ENCODE data around the gene CDH5. TPM values are rescaled to one million over a fixed set of nuclear protein-coding genes. Genes with fewer than 3 reads are reported as not detected.

CDH5 gene
- total RNA-seq, 1 experiment from 2014 or later = not detected

GRCh38 chr16:66390346-66391108 lies 24.0 kb downstream of the CDH5 start:
- no peak for DNase-seq (ENCODE audit: low spot score)

GRCh38 chr16:66391726-66392670 lies 25.5 kb downstream of the CDH5 start:
- no peak for DNase-seq (ENCODE audit: low spot score)

- DNase-seq (ENCODE audit: low spot score) = no peak
Observed at GRCh38 chr16:66395806-66396555, 29.5 kb downstream of the CDH5 start.

GRCh38 chr16:66397736-66398433 lies 31.4 kb downstream of the CDH5 start:
- no peak for DNase-seq (ENCODE audit: low spot score)

GRCh38 chr16:66399031-66399430 lies 32.5 kb downstream of the CDH5 start:
- no peak for DNase-seq (ENCODE audit: low spot score)

- DNase-seq (ENCODE audit: low spot score) = no peak
Observed at GRCh38 chr16:66399930-66400329, 33.4 kb downstream of the CDH5 start.

GRCh38 chr16:66400503-66401380 lies 34.3 kb downstream of the CDH5 start:
- no peak for DNase-seq (ENCODE audit: low spot score)

GRCh38 chr16:66401610-66402009 lies 35.1 kb downstream of the CDH5 start:
- no peak for DNase-seq (ENCODE audit: low spot score)

GRCh38 chr16:66402166-66402565 lies 35.7 kb downstream of the CDH5 start:
- no peak for DNase-seq (ENCODE audit: low spot score)

GRCh38 chr16:66402591-66403230 lies 36.2 kb downstream of the CDH5 start:
- DNase-seq (ENCODE audit: low spot score) = no peak

GRCh38 chr16:66403531-66404145 lies 37.1 kb downstream of the CDH5 start:
- DNase-seq (ENCODE audit: low spot score) = no peak

GRCh38 chr16:66405057-66405783 lies 38.7 kb downstream of the CDH5 start:
- DNase-seq (ENCODE audit: low spot score) = no peak

GRCh38 chr16:66406534-66407221 lies 40.2 kb downstream of the CDH5 start:
- DNase-seq (ENCODE audit: low spot score) = peak; percentile 74

GRCh38 chr16:66408163-66409048 lies 41.9 kb downstream of the CDH5 start:
- peak; percentile 91 for DNase-seq (ENCODE audit: low spot score)

- peak; percentile 63 for DNase-seq (ENCODE audit: low spot score)
Observed at GRCh38 chr16:66409156-66409555, 42.7 kb downstream of the CDH5 start.

- DNase-seq (ENCODE audit: low spot score) = no peak
Observed at GRCh38 chr16:66412182-66412581, 45.7 kb downstream of the CDH5 start.

GRCh38 chr16:66414891-66415290 lies 48.4 kb downstream of the CDH5 start:
- DNase-seq (ENCODE audit: low spot score) = no peak
